GM21723 (cell line): Measurements from ENCODE around the gene TCERG1L.

Source experiments
- ATAC-seq: cut with Tn5 transposase; IDR thresholded peaks from one replicate; pipeline ENCODE4 v1.9.1; 2021; ENCODE audit warnings: mild to moderate bottlenecking, moderate library complexity; ENCODE audit not compliant: unreplicated experiment

The TCERG1L gene

DNA sequence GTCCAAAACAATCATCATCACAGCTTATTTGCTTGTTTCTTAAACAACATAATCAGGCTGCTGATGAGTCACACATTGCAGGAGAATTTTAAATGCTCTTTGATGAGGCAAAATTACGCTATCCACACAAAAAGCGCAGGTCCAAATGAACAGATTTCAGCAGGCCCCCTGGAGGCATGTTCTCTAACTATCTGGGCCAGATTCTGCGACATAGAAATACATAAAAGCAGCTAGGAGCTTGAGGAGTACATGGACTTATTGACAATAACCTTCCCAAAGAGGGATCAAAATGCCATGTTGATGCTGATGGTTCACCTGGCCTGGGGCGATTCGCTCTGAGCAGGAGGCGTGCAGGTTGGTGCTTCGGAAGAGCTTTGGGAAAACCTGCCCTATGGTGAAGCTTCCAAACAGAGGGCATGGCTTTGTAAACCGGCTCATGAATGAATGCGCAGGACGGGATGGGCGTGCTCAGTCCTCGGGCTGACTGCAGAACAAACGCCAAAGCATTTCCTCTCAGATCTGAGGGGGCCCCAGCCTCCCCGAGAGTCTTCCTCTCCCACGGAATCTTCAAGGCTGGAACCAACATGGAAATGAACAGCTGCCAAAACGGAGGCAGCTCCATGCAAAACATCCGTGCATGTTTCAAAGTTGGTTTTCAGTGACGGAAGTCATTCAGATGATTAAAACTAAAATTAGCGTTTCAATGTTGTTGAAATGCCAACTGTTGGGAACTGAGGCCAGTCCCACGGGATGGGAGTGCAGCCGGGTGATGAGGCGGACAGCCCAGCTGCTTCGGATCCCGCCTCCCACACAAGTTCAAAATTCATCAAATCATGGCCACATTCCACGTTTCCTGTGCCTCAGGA lies 179.6 kb downstream of the TCERG1L start:
- no peak for ATAC-seq

- ATAC-seq: no peak
Measured at GRCh38 chr10:131130025-131130424, 181.5 kb downstream of the TCERG1L start.

- no peak for ATAC-seq
Measured at GRCh38 chr10:131129544-131129943, 182.0 kb downstream of the TCERG1L start.

GRCh38 chr10:131128731-131129130 lies 182.8 kb downstream of the TCERG1L start:
- ATAC-seq: no peak

GRCh38 chr10:131127610-131128009 lies 183.9 kb downstream of the TCERG1L start:
- ATAC-seq: no peak

DNA sequence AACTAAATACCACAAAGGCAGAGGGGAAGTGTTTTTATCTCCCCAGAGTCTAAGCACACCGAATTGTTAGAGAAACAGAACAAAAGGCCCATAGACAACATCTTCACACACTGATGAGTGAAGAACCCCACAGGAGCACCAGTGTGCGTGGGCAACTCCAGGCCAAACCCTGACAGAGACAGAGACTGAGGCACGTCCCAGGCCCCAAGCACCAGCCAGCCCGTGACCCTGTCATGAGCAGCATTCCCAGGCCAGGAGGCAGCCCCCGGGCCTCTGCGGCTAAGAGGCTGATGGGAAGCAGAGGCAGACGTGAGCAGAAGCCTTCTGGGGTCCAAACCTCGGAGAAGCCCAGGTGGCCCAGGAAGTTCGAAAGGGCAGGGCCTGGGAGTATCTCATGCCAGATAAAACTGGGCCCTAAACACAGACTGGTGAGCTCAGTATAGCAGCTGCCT lies 184.4 kb downstream of the TCERG1L start:
- no peak for ATAC-seq

GRCh38 chr10:131126321-131127137 lies 185.0 kb downstream of the TCERG1L start:
- no peak for ATAC-seq

- ATAC-seq: no peak
Measured at GRCh38 chr10:131125511-131126225, 185.9 kb downstream of the TCERG1L start.

DNA sequence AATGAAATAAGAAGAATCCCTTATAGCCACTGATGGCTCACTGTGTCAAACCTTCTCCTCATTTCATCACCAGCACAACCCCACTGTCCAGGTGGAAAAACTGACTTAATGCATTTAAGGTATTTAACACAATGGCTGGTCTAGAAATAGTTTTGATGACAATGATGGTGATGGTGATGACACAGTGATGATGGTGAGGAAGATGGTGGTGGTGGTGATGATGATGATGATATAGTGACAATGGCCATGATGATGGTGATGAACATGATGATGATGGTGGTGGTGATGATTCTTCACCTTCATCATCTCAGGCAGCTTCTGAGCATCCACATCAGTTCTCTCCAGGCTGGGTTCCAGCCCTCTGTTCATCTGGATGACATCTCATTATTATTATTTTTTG lies 186.6 kb downstream of the TCERG1L start:
- ATAC-seq: no peak

- ATAC-seq: no peak
Measured at GRCh38 chr10:131123496-131123895, 188.0 kb downstream of the TCERG1L start.

- ATAC-seq: no peak
Measured at GRCh38 chr10:131121511-131122035, 189.9 kb downstream of the TCERG1L start.

- no peak for ATAC-seq
Measured at GRCh38 chr10:131119626-131120355, 191.7 kb downstream of the TCERG1L start.

- ATAC-seq: no peak
Measured at GRCh38 chr10:131117416-131118212, 193.9 kb downstream of the TCERG1L start.

GRCh38 chr10:131116991-131117375 lies 194.5 kb downstream of the TCERG1L start:
- ATAC-seq: no peak

DNA sequence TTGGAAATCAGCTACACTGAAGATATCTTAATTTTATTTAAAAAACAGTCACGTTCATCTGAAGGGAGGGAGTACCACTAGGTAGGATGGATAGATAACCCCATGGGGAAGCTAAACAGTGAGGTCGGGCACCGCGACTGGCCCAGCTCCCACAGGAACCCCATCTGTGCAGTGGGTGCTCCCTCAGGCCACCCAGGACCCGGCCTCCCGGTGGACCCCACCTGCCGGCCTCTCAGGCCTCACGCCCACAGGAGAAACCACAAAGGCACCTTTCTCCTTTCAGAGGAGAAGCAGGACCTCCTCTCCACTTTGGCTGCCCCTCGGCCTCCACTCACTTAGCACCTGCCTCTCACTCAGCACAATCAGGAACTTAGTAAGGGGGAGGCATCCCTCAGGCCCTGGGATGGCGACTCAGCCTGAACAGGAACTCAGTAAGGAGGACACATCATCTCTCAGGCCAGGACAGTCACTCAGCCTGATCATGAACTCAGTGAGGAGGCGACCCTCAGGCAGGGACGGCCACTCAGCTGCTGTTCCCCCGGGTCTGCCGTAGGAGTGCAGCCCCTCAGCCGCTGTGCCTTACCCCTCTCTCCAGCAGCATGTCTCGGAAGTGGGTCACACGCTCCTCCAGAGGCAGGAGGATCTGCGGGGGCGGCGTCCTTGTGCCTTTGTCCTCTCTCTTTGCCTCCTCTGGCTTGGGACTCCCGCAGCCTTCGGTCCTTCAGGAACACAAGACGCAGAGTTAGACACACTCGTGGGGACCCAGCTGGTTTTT lies 195.1 kb downstream of the TCERG1L start:
- no peak for ATAC-seq

DNA sequence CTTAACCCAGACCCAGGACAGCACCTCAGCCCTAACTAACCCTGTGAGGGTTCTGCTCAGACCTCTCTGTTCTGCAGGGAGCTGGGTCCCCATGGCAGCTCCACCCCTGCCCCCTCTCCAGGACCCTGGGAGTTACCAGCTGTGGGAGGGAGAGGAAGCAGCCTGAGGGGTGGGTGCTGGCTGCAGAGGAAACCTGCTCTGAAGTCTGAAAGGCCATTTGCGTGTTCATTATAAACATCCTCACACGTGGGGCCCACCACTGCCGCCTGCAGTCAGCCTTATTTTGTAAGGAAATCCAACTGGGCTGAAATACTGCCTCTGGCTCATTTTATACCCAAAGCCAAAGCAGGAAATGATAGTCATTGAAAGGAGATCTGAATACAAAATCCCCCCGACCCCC lies 195.7 kb downstream of the TCERG1L start:
- ATAC-seq: no peak

DNA sequence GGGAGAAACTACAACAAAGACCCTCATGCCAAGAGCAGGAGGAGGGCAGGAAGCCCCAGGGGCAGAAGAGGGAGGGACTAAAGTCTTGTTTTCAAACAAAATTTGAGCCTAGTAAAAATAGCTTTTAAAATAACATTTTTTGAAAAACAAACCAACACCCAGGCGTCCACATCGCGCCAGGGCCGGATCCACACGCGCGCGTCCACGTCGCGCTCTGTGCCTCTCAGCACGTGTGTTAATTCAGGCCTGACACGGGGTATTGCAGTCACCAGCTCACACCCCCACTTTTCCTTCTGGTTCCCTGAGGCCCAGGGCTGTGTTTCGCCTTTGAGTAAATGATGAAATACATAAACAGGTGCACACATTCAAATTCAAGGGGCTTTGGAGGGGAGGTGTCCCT lies 196.2 kb downstream of the TCERG1L start:
- ATAC-seq: no peak

- no peak for ATAC-seq
Measured at GRCh38 chr10:131114846-131115245, 196.7 kb downstream of the TCERG1L start.
